Measurements from ENCODE around the gene CXXC5.

DNA sequence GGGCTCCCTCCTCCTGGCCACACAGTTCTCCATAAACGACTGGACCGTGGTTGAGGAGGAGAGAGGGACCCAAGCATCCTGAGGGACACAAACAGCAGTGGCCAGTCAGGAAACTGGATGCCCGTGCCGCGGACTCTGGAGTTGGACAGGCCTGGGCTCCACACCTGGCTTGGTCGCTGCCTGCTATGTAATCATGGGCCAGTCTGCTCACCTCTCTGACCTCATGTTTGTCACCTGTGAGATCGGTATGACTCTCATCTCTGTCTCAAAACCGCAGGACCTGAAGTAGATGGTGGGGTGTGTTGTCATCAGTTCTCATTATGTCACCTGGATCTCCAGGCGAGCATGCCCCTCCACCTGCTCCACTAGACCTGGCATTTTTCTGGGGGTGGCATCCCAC lies 14.5 kb downstream of the CXXC5 start:
- TF ChIP-seq, protein P1, sequence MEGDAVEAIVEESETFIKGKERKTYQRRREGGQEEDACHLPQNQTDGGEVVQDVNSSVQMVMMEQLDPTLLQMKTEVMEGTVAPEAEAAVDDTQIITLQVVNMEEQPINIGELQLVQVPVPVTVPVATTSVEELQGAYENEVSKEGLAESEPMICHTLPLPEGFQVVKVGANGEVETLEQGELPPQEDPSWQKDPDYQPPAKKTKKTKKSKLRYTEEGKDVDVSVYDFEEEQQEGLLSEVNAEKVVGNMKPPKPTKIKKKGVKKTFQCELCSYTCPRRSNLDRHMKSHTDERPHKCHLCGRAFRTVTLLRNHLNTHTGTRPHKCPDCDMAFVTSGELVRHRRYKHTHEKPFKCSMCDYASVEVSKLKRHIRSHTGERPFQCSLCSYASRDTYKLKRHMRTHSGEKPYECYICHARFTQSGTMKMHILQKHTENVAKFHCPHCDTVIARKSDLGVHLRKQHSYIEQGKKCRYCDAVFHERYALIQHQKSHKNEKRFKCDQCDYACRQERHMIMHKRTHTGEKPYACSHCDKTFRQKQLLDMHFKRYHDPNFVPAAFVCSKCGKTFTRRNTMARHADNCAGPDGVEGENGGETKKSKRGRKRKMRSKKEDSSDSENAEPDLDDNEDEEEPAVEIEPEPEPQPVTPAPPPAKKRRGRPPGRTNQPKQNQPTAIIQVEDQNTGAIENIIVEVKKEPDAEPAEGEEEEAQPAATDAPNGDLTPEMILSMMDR (conservative IDR thresholded peaks at IDR 0.05; ENCODE audit: low read depth, low read length): no peak
- TF ChIP-seq EZH2 (IDR thresholded peaks at IDR 0.05; ENCODE audit: borderline replicate concordance, low read depth, low read length, poor library complexity, severe bottlenecking): no peak
